Endothelial cell (in vitro differentiated cells): Measurements from ENCODE around the gene CD63. TPM values are rescaled to one million over a fixed set of nuclear protein-coding genes. Genes with fewer than 3 reads are reported as not detected.

ENCODE experiments used
- DNase-seq: peaks from one replicate; pipeline ENCODE4 v3.0.0; 2021; ENCODE audit warnings: low spot score
- H3K27ac Mint-ChIP-seq: one replicate; pipeline ENCODE4 v1.8.0; 2021; ENCODE audit warnings: mixed read lengths, inconsistent platforms; ENCODE audit not compliant: unreplicated experiment
- H3K27me3 Mint-ChIP-seq: one replicate; pipeline ENCODE4 v1.8.0; 2021; ENCODE audit warnings: mild to moderate bottlenecking, moderate library complexity, mixed read lengths, inconsistent platforms; ENCODE audit not compliant: unreplicated experiment
- H3K36me3 Mint-ChIP-seq: one replicate; pipeline ENCODE4 v1.8.0; 2021; ENCODE audit warnings: mild to moderate bottlenecking, low read depth, mixed read lengths, inconsistent platforms; ENCODE audit not compliant: unreplicated experiment
- H3K4me1 Mint-ChIP-seq: one replicate; pipeline ENCODE4 v1.8.0; 2021; ENCODE audit warnings: mild to moderate bottlenecking, mixed read lengths, inconsistent platforms; ENCODE audit not compliant: unreplicated experiment
- H3K4me3 Mint-ChIP-seq: one replicate; pipeline ENCODE4 v1.8.0; 2021; ENCODE audit warnings: mild to moderate bottlenecking, mixed read lengths, inconsistent platforms; ENCODE audit not compliant: unreplicated experiment
- H3K9me3 Mint-ChIP-seq: one replicate; pipeline ENCODE4 v1.8.0; 2021; ENCODE audit warnings: mixed read lengths, inconsistent platforms; ENCODE audit not compliant: unreplicated experiment
- total RNA-seq: library from RNA; stranded (reverse); fragmentation: NEBNext Ultra II Directional; extraction: Animal tissue kit (Norgen Biotek cat#: 25700); gene quantifications from one replicate; pipeline ENCODE4 v1.2.1, GENCODE V29; 2021; ENCODE audit not compliant: unreplicated experiment
- TF ChIP-seq, protein P1 (sequence below): fragments of 200-600 bp; sonication (generic); IDR thresholded peaks from one replicate; pipeline ENCODE4 v1.5.0; 2021; ENCODE audit warnings: antibody characterized with exemption; ENCODE audit not compliant: unreplicated experiment

Gene CD63
- total RNA-seq, 1 donor from 2014 or later: 1,134 TPM

- DNase-seq: peak; percentile 30
- Mint-ChIP-seq H3K36me3 (peaks cover 10% of the 10 kb centered on the region), H3K9me3 (no peaks in the 10 kb centered on the region), H3K4me3 (peak overlapping the region; percentile 87), H3K4me1 (peaks cover 27% of the 10 kb centered on the region), H3K27me3 (peaks cover 11% of the 10 kb centered on the region), H3K27ac (peak overlapping the region; percentile 13)
- TF ChIP-seq, protein P1, sequence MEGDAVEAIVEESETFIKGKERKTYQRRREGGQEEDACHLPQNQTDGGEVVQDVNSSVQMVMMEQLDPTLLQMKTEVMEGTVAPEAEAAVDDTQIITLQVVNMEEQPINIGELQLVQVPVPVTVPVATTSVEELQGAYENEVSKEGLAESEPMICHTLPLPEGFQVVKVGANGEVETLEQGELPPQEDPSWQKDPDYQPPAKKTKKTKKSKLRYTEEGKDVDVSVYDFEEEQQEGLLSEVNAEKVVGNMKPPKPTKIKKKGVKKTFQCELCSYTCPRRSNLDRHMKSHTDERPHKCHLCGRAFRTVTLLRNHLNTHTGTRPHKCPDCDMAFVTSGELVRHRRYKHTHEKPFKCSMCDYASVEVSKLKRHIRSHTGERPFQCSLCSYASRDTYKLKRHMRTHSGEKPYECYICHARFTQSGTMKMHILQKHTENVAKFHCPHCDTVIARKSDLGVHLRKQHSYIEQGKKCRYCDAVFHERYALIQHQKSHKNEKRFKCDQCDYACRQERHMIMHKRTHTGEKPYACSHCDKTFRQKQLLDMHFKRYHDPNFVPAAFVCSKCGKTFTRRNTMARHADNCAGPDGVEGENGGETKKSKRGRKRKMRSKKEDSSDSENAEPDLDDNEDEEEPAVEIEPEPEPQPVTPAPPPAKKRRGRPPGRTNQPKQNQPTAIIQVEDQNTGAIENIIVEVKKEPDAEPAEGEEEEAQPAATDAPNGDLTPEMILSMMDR: no peak
These were observed 16.8 kb upstream of the CD63 start for GRCh38 chr12:55745361-55746173.

GRCh38 chr12:55744340-55745030 lies 15.7 kb upstream of the CD63 start:
- no peak for DNase-seq
- H3K27ac Mint-ChIP-seq: no peak overlapping the region
- no peaks in the 10 kb centered on the region for H3K9me3 Mint-ChIP-seq
- TF ChIP-seq, protein P1: no peak
- peaks cover 11% of the 10 kb centered on the region for H3K27me3 Mint-ChIP-seq
- peaks cover 7% of the 10 kb centered on the region for H3K36me3 Mint-ChIP-seq
- peaks cover 27% of the 10 kb centered on the region for H3K4me1 Mint-ChIP-seq
- peak overlapping the region; percentile 87 for H3K4me3 Mint-ChIP-seq

GRCh38 chr12:55743406-55744339 lies 14.9 kb upstream of the CD63 start:
- Mint-ChIP-seq H3K36me3 (no peaks in the 10 kb centered on the region), H3K4me3 (peak overlapping the region; percentile 87)

GRCh38 chr12:55742719-55743405 lies 14.1 kb upstream of the CD63 start, which contains the start of gene GDF11:
GDF11 (plus strand) TSS chr12:55743122; CDS start chr12:55743317, 195 bp downstream.
- no peaks in the 10 kb centered on the region for H3K36me3 Mint-ChIP-seq
- peak within 1 kb of the TSS; percentile 88 for H3K4me3 Mint-ChIP-seq
- TF ChIP-seq, protein P1: no peak
- peaks cover 30% of the 10 kb centered on the region for H3K4me1 Mint-ChIP-seq
- no peaks in the 10 kb centered on the region for H3K9me3 Mint-ChIP-seq
- H3K27me3 Mint-ChIP-seq: peaks cover 8% of the 10 kb centered on the region
- H3K27ac Mint-ChIP-seq: peak within 1 kb of the TSS; percentile 82
- DNase-seq: peak; percentile 67

More at GRCh38 chr12:55743406-55744339, 14.9 kb upstream of the CD63 start:
- DNase-seq: peak; percentile 52
- TF ChIP-seq, protein P1: no peak
- Mint-ChIP-seq H3K27ac (no peak overlapping the region), H3K4me1 (peaks cover 27% of the 10 kb centered on the region), H3K27me3 (peaks cover 8% of the 10 kb centered on the region), H3K9me3 (no peaks in the 10 kb centered on the region)
